HG03521 (cell line): Measurements from ENCODE around the gene SCAF1.

Experiments
- ATAC-seq: cut with Tn5 transposase; IDR thresholded peaks from one replicate; pipeline ENCODE4 v1.9.1; 2021; ENCODE audit warnings: mild to moderate bottlenecking, moderate library complexity; ENCODE audit not compliant: unreplicated experiment

Gene SCAF1

DNA sequence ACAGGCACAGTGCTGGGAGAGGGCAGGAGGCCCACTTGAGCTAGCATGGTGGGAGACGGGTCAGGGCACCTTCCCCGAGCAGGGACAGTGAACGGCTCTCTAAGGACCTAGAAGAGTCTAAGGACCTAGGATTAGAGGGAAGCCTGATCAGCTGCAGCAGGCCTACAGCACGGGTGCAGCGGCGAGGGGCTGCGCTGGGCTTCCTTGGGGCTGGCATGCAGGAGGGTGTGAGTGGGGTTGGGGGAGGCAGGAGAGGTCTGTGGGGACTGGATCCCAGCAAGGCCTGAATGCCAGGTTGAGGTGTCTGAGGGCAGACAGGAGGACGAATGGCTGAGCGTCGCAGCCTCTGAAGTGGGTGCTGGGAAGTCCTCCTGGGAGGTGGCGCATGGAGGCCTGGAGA is 3.6 kb downstream of the SCAF1 start:
- no peak for ATAC-seq

DNA sequence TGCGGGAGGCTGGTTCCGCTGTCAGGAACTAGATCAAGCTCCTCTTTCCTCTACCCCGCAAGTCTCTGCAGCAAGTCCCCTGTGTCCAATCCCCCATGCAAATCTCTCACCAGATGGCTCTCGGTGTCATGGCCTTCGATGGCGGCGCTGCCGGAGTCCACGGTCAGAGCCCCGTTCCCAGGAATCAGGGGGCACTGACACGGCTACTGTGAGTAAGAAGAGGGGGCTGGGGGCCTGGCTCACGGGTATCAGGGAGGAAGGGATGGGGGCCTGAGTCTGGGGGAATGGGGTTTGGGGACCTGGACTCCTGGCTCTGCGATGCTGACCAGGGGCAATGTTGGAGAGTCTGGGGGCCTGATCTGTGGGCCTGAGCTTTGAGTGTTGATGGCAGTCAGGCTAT is 4.0 kb downstream of the SCAF1 start:
- no peak for ATAC-seq

DNA sequence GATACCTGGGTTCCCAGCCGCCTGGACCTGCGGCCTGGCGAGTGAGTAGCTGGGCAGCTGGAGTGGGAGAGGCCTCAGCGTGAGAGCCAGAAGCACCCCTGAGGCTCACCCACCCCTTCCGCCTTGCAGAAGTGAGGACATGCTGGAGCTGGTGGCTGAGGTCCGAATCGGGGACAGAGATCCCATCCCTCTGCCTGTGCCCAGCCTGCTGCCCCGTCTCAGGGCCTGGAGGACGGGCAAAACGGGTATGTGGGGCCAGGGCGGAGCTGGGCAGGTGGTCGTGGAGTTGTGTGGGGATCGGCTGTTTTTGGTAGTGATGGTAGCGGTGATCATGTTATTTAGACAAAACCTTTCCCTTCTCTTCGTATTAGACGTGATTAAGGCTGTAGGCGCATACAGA is 4.6 kb downstream of the SCAF1 start:
- ATAC-seq: no peak

DNA sequence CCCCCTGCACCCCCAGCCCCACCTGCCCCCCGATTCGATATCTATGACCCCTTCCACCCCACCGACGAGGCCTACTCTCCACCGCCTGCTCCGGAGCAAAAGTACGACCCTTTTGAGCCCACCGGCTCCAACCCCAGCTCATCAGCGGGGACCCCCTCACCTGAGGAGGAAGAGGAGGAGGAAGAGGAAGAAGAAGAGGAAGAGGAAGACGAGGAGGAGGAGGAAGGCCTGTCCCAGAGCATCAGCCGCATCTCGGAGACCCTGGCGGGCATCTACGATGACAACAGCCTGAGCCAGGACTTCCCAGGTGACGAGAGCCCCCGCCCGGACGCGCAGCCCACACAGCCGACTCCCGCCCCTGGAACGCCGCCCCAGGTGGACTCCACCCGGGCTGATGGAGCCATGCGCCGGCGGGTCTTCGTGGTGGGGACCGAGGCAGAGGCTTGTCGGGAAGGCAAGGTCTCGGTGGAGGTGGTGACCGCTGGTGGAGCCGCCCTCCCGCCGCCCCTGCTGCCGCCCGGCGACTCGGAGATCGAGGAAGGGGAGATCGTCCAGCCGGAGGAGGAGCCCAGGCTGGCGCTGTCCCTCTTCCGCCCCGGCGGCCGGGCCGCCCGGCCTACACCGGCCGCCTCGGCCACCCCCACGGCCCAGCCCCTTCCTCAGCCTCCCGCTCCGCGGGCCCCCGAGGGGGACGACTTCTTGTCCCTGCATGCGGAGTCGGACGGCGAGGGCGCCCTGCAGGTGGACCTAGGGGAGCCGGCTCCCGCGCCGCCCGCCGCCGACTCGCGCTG is 9.2 kb downstream of the SCAF1 start:
- ATAC-seq: no peak

DNA sequence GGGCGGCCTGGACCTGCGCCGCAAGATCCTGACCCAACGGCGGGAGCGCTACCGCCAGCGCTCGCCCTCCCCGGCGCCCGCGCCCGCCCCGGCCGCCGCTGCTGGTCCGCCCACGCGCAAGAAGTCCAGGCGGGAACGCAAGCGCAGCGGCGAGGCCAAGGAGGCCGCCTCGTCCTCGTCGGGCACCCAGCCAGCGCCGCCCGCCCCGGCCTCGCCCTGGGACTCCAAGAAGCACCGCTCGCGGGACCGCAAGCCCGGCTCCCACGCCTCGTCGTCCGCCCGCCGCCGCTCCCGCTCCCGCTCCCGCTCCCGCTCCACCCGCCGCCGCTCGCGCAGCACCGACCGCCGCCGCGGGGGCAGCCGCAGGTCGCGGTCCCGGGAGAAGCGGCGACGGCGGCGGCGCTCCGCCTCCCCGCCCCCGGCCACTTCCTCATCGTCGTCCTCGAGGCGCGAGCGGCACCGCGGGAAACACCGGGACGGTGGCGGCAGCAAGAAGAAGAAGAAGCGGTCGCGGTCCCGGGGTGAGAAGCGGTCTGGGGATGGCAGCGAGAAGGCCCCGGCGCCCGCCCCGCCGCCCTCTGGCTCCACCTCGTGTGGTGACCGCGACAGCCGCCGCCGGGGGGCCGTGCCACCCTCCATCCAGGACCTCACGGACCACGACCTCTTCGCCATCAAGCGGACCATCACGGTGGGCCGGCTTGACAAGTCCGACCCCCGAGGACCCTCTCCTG is 10.0 kb downstream of the SCAF1 start:
- no peak for ATAC-seq

DNA sequence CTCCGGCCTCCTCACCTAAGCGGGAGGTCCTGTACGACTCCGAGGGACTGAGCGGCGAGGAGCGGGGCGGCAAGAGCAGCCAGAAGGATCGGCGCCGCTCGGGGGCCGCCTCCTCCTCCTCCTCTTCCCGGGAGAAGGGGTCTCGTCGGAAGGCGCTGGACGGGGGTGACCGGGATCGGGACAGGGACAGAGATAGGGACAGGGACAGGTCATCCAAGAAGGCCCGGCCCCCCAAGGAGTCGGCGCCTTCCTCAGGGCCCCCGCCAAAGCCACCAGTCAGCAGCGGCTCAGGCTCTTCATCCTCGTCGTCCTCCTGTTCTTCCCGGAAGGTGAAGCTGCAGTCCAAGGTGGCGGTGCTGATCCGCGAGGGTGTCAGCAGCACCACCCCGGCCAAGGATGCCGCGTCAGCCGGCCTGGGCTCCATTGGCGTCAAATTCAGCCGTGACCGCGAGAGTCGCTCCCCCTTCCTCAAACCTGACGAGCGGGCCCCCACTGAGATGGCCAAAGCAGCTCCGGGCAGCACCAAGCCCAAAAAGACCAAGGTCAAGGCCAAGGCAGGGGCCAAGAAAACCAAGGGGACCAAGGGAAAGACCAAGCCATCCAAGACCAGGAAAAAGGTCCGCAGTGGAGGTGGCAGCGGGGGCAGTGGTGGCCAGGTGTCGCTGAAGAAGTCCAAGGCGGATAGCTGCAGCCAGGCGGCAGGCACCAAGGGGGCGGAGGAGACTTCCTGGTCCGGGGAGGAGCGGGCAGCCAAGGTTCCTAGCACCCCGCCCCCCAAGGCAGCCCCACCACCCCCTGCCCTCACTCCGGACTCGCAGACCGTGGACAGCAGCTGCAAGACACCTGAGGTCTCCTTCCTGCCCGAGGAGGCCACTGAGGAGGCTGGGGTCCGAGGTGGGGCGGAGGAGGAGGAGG is 10.8 kb downstream of the SCAF1 start:
- no peak for ATAC-seq

DNA sequence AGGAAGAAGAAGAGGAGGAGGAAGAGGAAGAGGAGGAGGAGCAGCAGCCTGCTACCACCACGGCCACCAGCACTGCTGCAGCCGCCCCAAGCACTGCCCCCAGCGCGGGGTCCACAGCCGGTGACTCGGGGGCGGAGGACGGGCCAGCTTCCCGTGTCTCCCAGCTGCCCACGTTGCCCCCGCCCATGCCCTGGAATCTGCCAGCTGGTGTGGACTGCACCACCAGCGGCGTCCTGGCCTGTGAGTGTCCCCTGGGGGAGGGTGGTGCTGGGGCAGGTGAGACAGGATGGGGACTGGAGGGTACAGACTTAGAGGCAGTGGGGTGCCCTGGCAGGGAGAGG is 11.4 kb downstream of the SCAF1 start:
- no peak for ATAC-seq

DNA sequence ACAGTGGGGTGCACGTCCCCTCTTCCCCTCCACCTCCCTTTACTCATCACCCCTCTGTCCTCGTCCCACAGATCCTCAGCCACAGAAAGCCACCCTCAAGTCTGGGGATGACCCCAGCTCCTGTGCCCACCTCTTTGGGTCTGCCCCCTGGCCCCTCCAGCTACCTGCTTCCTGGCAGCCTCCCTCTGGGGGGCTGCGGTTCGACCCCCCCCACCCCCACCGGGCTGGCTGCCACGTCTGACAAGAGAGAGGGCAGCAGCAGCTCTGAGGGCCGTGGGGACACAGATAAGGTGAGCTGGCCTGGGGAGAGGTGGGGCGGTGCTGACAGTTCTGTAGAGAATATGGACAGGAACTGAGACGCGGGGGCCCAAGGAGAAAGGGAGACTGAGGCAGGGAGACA is 12.6 kb downstream of the SCAF1 start:
- no peak for ATAC-seq

DNA sequence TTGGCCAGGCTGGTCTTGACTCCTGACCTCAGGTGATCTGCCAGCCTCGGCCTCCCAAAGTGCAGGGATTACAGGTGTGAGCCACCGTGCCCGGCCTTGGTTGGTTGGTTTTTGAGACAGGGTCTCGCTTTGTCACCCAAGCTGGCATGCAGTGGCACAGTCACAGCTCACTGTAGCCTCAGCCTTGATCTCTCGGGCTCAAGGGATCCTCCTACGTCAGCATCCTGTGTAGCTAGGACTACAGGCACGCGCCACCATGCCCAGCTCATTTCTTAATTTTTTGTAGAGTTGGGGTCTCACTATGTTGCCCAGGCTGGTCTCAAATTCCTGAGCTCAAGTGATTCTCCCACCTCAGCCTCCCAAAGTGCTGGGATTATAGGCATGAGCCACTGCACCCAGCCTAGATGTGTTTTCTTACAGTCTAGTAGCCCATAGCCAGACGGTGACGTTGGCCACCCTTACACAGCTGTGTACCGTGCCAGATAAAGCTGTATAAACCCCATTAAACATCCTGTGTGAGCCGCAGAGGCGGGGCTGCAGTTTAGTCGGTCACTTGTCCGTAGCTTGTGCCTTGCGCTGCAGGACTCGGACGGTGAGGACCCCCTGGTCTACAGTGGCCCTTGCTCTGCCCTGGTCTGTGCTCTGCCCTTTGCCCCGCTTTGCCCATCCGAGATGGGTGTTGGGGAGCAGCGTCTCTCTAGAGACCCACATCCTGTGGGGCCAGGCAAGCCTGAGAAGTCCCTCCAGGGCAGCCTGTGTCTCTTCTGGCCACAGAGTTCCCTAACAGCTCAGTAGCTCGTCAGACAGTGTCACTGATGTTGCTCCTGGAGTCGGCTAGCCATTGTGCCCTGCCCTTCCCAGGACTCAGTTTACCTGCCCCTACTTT is 13.8 kb downstream of the SCAF1 start:
- no peak for ATAC-seq

DNA sequence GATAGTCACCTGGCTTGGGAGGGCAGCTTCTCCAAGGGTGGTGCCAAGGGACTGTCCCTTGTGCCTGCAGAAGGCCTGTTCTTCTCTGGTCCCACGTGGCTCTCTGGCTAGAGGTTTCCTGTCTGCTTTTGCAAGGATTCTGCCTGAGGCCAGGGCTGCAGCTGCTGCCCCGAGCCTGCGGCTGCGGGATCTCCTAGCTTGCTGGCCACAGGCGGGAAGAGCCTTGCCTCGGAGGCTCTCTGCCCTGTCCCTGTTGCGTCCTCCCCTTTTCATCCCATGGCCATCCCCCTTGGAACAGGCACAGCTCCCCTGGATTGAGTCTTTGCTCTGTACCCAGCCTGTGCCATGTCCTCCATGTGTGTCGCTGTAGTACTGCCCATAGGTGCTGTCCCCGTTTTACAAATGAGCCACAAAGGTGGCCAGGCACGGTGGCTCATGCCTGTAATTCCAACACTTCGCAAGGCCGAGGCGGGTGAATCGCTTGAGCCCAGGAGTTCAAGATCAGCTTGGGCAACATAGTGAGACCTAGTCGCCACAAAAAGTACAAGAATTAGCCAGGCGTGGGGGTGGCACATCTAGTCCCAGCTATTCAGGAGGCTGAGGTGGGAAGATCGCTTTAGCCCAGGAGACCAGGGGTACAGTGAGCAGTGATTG is 14.6 kb downstream of the SCAF1 start:
- no peak for ATAC-seq

DNA sequence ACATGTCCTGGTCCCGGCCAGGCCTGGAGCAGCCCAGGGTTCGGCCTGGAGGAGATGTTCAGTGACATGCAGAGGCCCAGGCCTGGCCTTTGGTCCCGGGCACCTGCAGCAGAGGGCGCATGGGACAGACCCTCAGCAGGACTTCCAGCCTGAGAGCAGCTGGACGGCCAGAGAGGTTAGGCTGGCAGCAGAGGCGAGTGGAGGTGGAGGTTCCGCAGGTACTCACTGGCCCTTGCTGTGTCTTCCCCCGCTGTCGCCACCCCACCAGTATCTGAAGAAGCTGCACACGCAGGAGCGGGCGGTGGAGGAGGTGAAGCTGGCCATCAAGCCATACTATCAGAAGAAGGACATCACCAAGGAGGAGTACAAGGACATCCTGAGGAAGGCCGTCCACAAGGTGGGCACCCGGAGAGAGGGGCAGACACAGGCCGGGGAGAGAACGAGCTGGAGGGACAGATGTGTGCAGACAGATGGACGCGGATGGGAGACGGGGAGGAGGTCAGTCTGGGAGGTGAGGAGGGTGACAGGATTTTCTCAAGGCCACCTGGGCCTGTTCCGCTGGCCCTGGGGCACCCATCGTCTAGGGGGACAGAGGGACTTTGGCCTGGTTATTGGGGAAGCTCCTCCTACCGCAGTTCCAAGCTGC is 15.6 kb downstream of the SCAF1 start:
- ATAC-seq: no peak

DNA sequence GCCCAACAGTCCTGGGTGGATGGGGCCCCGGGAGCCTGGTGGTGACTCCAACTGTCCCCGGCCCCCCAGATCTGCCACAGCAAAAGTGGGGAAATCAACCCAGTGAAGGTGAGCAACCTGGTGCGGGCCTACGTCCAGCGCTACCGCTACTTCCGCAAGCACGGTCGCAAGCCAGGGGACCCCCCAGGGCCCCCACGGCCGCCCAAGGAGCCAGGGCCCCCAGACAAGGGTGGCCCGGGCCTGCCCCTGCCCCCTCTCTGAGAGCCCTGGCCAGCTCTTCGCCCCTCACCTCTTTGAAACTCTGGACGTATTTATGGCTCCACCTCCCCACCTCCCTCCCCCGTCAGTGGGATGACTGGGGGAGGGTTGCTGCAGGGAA is 16.1 kb downstream of the SCAF1 start:
- ATAC-seq: no peak

DNA sequence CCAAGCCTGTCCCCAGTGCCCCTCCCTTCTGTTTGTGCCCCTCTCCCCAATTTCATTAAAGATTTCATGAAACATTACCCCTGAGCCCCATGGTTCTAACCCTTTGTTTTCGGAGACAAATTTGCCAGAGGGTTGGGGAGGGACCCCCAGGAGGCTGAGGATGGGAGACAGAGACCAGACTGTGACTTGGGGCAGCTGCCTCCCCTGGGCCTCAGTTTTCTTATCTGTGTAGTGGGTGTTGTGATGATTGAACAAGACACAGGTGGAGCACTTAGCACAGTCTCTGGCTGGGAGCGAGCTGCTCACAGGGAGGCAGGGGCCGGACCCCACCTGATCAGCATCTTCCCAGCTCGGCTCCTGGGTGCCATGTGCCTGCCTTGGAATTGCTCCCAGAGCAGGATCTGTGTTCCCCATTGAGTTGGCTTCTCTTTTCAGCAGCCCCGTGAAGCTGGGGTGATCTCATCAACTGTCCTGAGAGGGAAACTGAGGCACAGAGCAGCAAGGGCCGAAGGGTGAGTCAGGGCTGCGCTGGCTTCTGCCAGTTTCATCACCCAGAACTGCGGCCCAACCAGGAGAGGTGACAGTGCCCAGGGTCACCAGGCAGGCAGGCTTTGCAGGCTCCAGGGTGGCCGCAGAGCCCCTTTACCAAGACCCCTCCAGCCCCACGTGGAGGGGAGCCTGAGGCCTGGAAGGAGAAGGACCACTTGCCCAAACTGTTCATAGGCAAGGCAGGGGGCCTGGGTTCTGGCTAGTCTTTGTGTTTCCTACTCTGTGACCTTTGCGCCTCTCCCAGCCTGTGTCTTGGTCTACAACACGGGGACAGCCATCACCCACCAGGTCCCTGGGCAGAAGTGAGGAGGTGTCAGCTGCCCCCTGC is 16.8 kb downstream of the SCAF1 start:
- no peak for ATAC-seq

DNA sequence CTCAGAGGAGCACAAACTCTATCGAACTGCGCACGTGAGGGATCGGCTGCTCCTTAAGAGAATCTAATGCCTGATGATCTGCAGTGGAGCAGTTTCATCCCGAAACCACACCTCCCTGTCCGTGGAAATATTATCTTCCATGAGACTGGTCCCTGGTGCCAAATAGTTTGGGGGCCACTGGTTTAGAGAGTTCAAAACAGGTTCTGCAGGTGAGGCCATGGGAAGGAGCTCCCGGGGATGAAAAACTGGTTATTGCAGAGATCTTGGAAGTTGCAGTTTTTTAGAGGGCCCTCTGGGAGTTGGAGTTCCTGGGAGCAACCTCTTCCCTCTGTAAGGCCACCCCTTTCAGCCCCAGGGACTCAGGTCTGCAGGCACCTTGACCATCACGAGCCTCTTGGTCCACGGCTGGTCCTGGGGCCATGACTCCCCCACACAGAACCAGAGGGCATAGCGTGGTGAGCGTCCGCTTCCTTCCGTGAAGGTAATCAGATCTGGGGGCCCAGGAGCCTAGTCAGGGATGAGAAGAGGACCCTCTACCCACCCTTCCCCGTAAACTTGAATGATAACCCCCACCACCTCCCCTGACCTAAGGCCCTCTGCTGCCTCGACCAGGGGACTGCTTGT is 18.4 kb downstream of the SCAF1 start:
- no peak for ATAC-seq

DNA sequence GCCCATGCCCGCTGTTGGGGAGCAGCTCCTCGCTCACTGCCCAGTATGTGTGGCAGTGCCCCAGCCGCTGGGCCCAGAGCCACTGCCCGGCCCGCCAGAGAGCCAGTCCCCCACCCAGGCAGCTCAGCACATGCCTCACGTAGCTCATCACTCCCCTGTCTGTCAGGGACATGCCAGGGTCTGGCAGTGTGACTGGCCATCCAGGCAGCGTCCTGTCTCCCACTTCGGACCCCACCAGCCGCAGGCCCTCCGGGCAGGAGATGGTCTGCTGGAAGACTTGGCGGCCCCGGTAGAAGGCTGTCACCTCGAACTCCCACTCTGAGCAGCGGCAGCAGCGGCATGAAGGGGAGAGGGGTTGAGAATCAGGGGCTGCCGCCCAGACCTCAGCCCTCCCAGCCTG is 20.0 kb downstream of the SCAF1 start:
- no peak for ATAC-seq

DNA sequence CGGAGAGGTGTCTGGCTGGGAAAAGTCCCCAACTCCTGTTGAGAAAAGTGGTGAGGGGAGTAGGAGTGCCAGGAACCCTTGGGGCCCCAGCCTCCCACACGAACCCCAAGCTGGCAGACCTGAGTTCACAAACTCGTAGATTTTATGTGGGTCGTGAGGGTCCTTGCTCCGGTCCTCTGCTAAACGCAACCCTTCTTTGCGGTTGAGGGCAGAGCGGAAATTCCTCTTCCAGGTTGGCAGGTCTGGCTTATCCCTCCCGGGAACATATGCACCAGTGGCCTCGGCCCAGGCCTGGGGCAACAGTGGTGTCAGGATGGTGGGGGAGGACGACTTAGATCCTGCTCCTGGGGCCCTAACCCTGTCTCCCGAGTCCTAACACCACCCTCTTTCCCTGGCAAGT is 21.2 kb downstream of the SCAF1 start:
- ATAC-seq: no peak

DNA sequence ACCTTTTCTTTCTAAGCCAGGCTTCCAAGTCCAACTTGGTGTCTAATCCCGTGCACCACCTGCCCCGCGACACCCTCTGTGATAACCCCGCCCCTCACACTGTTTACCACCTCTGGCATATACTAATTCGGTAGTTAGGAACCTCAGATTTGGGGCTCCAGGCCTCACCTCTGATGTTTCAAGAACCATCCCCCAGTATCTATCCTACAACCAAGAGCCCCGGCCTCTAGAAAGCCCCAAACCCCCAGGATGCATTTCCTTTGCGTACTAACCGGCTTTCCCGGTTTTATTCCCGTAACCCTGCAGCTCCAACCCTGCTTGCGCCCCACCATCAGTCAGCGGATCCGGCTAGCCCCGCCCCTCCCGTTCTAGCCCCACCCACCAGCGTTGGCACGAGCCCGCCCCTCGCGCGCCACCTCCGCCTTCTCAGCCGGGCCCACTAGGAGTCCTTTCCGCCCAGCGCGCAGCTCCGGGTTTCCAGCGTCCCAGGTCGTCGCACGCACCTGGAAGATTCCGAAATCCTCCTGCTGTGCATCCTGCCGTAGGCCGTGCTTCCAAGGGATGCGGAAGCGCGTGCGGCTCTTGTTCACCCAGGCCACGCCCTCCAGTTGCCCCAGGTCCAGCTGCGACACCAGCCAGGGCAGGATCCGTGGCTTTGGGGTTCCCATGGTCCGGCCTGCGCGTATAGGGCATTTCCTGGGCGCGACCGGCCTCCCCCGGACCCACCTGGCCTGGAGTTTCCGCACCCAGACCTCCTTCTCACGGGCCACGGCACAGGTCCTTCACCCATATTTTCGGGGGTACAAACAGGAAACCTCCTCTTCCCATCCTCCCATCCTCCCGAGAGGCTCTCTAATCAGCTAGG is 22.4 kb downstream of the SCAF1 start:
- ATAC-seq: no peak

DNA sequence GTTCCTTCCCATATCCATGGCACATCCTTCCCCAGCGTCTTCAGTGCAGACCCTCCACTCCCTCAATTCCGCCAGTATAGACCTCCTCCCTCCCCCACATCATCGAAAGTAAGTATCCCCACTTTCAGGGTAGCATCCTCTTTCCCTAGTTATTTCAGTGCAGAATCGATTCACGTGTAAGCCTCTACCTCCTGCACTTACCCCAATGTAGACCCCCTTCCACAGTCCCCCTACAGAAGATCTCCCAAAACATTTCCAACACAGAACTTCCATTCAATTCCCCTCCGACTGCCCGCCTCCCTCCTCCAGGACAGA is 23.0 kb downstream of the SCAF1 start:
- ATAC-seq: no peak
